ENCODE measurements around the gene FBN2. TPM values are rescaled to one million over a fixed set of nuclear protein-coding genes. Genes with fewer than 3 reads are reported as not detected.

The FBN2 gene
- total and polyA plus RNA-seq, 7 donors, result under 0.01 to 0.46 (median 0.04) TPM; not detected in 1

GRCh38 chr5:128216285-128216684 is 321.8 kb downstream of the FBN2 start:
- DNase-seq, result no peak
- ATAC-seq, result no peak
- WGBS, 3 donors, result 92 to 96% (median 94%) methylated on average over 7 of the region's 7 CpGs
- no peak overlapping the region for H3K27ac ChIP-seq
- no peaks in the 10 kb centered on the region for H3K4me1 ChIP-seq
- no peaks in the 10 kb centered on the region for H3K9me3 ChIP-seq
- intact Hi-C loops (cut with DNase I), result loop anchor here in 1 of 2 donors (10.0 kb wide), 1 partner anchor 459 kb away; no protein-coding TSS in a partner anchor
- TF ChIP-seq CTCF (IDR thresholded peaks at IDR 0.05), result no peak
- no peaks in the 10 kb centered on the region for H3K27me3 ChIP-seq (ENCODE audit: insufficient read depth in 3 of 3, low read length in 2 of 3)
- no peak overlapping the region for H3K4me3 ChIP-seq
- no peaks in the 10 kb centered on the region for H3K36me3 ChIP-seq (ENCODE audit: insufficient read depth in 1 of 2, low read depth in 1 of 2)

GRCh38 chr5:128213833-128214232 is 324.2 kb downstream of the FBN2 start:
- DNase-seq (no peak), ATAC-seq (no peak)
- Histone ChIP-seq H3K27me3 (ENCODE audit: insufficient read depth in 3 of 3, low read length in 2 of 3) (no peaks in the 10 kb centered on the region), H3K36me3 (ENCODE audit: insufficient read depth in 1 of 2, low read depth in 1 of 2) (no peaks in the 10 kb centered on the region), H3K27ac (no peak overlapping the region), H3K9me3 (no peaks in the 10 kb centered on the region), H3K4me1 (no peaks in the 10 kb centered on the region), H3K4me3 (no peak overlapping the region)
- 76 to 82% (median 78%) methylated on average over 5 of the region's 5 CpGs for WGBS, 3 donors
- TF ChIP-seq CTCF (IDR thresholded peaks at IDR 0.05), result no peak
- intact Hi-C loops (cut with DNase I), result loop anchor here (2.0 to 10.0 kb wide), 4 partner anchors 285 to 633 kb away; no protein-coding TSS in a partner anchor

GRCh38 chr5:128213340-128213739 is 324.7 kb downstream of the FBN2 start:
- H3K36me3 ChIP-seq (ENCODE audit: insufficient read depth in 1 of 2, low read depth in 1 of 2), result no peaks in the 10 kb centered on the region
- intact Hi-C loops (cut with DNase I), result loop anchor here (2.0 to 10.0 kb wide), 4 partner anchors 285 to 634 kb away; no protein-coding TSS in a partner anchor
- DNase-seq, result no peak
- TF ChIP-seq CTCF (IDR thresholded peaks at IDR 0.05), result peak; percentile 82
- H3K27ac ChIP-seq, result no peak overlapping the region
- no peaks in the 10 kb centered on the region for H3K9me3 ChIP-seq
- ATAC-seq, result peak in 2 of 4 donors; percentile 36 to 80
- H3K27me3 ChIP-seq (ENCODE audit: insufficient read depth in 3 of 3, low read length in 2 of 3), result no peaks in the 10 kb centered on the region
- 3 to 5% (median 3%) methylated on average over 4 of the region's 4 CpGs for WGBS, 3 donors
- no peak overlapping the region for H3K4me3 ChIP-seq
- H3K4me1 ChIP-seq, result no peaks in the 10 kb centered on the region

- Histone ChIP-seq H3K9me3 (no peaks in the 10 kb centered on the region), H3K4me1 (no peaks in the 10 kb centered on the region), H3K27ac (no peak overlapping the region), H3K4me3 (no peak overlapping the region), H3K27me3 (ENCODE audit: insufficient read depth in 3 of 3, low read length in 2 of 3) (no peaks in the 10 kb centered on the region), H3K36me3 (ENCODE audit: insufficient read depth in 1 of 2, low read depth in 1 of 2) (no peaks in the 10 kb centered on the region)
- no peak for DNase-seq
- no peak for TF ChIP-seq CTCF (IDR thresholded peaks at IDR 0.05)
- no peak for ATAC-seq
- WGBS, 3 donors, result 64 to 74% (median 68%) methylated on average over 5 of the region's 5 CpGs
- intact Hi-C loops (cut with DNase I), result loop anchor here (2.0 to 10.0 kb wide), 4 partner anchors 287 to 635 kb away; no protein-coding TSS in a partner anchor
These were observed 325.7 kb downstream of the FBN2 start for GRCh38 chr5:128212191-128212806.

GRCh38 chr5:128208436-128208835 is 329.6 kb downstream of the FBN2 start:
- H3K27ac ChIP-seq, result no peak overlapping the region
- H3K4me3 ChIP-seq, result no peak overlapping the region
- no peaks in the 10 kb centered on the region for H3K36me3 ChIP-seq (ENCODE audit: insufficient read depth in 1 of 2, low read depth in 1 of 2)
- ATAC-seq, result no peak
- intact Hi-C loops (cut with DNase I), result loop anchor here in 1 of 2 donors (10.0 kb wide), 1 partner anchor 454 kb away; no protein-coding TSS in a partner anchor
- no peaks in the 10 kb centered on the region for H3K4me1 ChIP-seq
- DNase-seq, result no peak
- H3K27me3 ChIP-seq (ENCODE audit: insufficient read depth in 3 of 3, low read length in 2 of 3), result no peaks in the 10 kb centered on the region
- TF ChIP-seq CTCF (IDR thresholded peaks at IDR 0.05), result no peak
- H3K9me3 ChIP-seq, result no peaks in the 10 kb centered on the region

Measured in psoas muscle (tissue), 8 donors.